Tibial artery (tissue), 4 donors: ENCODE results near the gene RASA4B.
"Not testable (repeated sequence)": the region's sequence is repeated elsewhere in the genome, so short reads cannot be mapped to it uniquely, and the experiment has no call there.

Experiments
- DNase-seq, 2 donors: peaks; one replicate each; pipeline ENCODE4 v3.0.0-alpha.2; 2019
- H3K27ac ChIP-seq, 2 donors: fragments of 200-600 bp; sonication (generic) in 1 of 2; 1 replicate in 1 of 2; 2 replicates in 1 of 2; pipeline ENCODE4 v1.5.1; 2018 to 2019; ENCODE audit warnings: mild to moderate bottlenecking in 1 of 2
- H3K27me3 ChIP-seq, 2 donors: fragments of 200-600 bp; sonication (generic) in 1 of 2; one replicate each; pipeline versions ENCODE4 v1.5.1 to v1.6.0; 2016 to 2019
- H3K36me3 ChIP-seq, 3 donors: fragments of 200-600 bp; sonication (generic) in 2 of 3; one replicate each; pipeline ENCODE4 v1.5.1; 2016 to 2019; ENCODE audit warnings: mild to moderate bottlenecking in 2 of 3
- H3K4me1 ChIP-seq, 4 donors: fragments of 200-600 bp; sonication (generic) in 2 of 4; 1 replicate in 3 of 4; 2 replicates in 1 of 4; pipeline ENCODE4 v1.5.1; 2016 to 2019
- H3K4me3 ChIP-seq, 2 donors: fragments of 200-600 bp; sonication (generic) in 1 of 2; 1 replicate in 1 of 2; 2 replicates in 1 of 2; pipeline ENCODE4 v1.5.1; 2018 to 2019; ENCODE audit warnings: mild to moderate bottlenecking in 2 of 2
- H3K9me3 ChIP-seq, 3 donors: fragments of 200-600 bp; sonication (generic) in 1 of 3; one replicate each; pipeline ENCODE4 v1.5.1; 2016 to 2019
- intact Hi-C: fragments of 100-400 bp; cut with DNase I; formaldehyde crosslinking; loops from one replicate; pipeline ENCODE4 v1.15.0; 2023; ENCODE audit warnings: low total_unique reads

RASA4B gene

GRCh38 chr7:102524803-102525202, 7.2 kb upstream of the RASA4B start:
- H3K9me3 ChIP-seq, H3K27ac ChIP-seq, H3K4me3 ChIP-seq, H3K27me3 ChIP-seq, H3K4me1 ChIP-seq, H3K36me3 ChIP-seq, intact Hi-C loops: not testable (repeated sequence)
- peak in 1 of 2 donors; percentile 3 for DNase-seq

GRCh38 chr7:102520797-102521196, 3.2 kb upstream of the RASA4B start:
- intact Hi-C loops, H3K9me3 ChIP-seq, H3K27me3 ChIP-seq, DNase-seq, H3K36me3 ChIP-seq, H3K4me1 ChIP-seq, H3K27ac ChIP-seq, H3K4me3 ChIP-seq: not testable (repeated sequence)

- H3K27ac ChIP-seq, H3K9me3 ChIP-seq, DNase-seq, H3K36me3 ChIP-seq, intact Hi-C loops, H3K27me3 ChIP-seq, H3K4me1 ChIP-seq, H3K4me3 ChIP-seq: not testable (repeated sequence)
These were observed 626 bp downstream of the RASA4B start for GRCh38 chr7:102516951-102517350.

- H3K4me3 ChIP-seq, DNase-seq, intact Hi-C loops, H3K4me1 ChIP-seq, H3K9me3 ChIP-seq, H3K27ac ChIP-seq, H3K36me3 ChIP-seq, H3K27me3 ChIP-seq: not testable (repeated sequence)
These were observed 1.7 kb downstream of the RASA4B start for GRCh38 chr7:102515889-102516288.

GRCh38 chr7:102514881-102515721, 2.5 kb downstream of the RASA4B start:
- H3K4me3 ChIP-seq, H3K9me3 ChIP-seq, H3K4me1 ChIP-seq, H3K36me3 ChIP-seq, intact Hi-C loops, H3K27ac ChIP-seq, DNase-seq, H3K27me3 ChIP-seq: not testable (repeated sequence)

- H3K4me1 ChIP-seq, intact Hi-C loops, H3K27me3 ChIP-seq, H3K36me3 ChIP-seq, H3K9me3 ChIP-seq: not testable (repeated sequence)
- peak overlapping the region; percentile 15 to 22 for H3K4me3 ChIP-seq
- peak overlapping the region; percentile 69 to 77 for H3K27ac ChIP-seq
- DNase-seq: peak; percentile 24 to 61
These were observed 4.8 kb downstream of the RASA4B start for GRCh38 chr7:102512642-102513221.

GRCh38 chr7:102511860-102512522, 5.6 kb downstream of the RASA4B start:
- H3K27ac ChIP-seq, H3K4me1 ChIP-seq, intact Hi-C loops, H3K4me3 ChIP-seq, H3K36me3 ChIP-seq, H3K9me3 ChIP-seq, DNase-seq, H3K27me3 ChIP-seq: not testable (repeated sequence)

- H3K27me3 ChIP-seq, intact Hi-C loops, H3K36me3 ChIP-seq, H3K9me3 ChIP-seq, H3K27ac ChIP-seq, H3K4me3 ChIP-seq, H3K4me1 ChIP-seq: not testable (repeated sequence)
- DNase-seq: peak in 1 of 2 donors; percentile 48
These were observed 7.0 kb downstream of the RASA4B start for GRCh38 chr7:102510575-102510974.

- intact Hi-C loops, H3K9me3 ChIP-seq, H3K36me3 ChIP-seq, H3K4me1 ChIP-seq, H3K4me3 ChIP-seq, H3K27ac ChIP-seq, H3K27me3 ChIP-seq: not testable (repeated sequence)
- peak; percentile 16 to 34 for DNase-seq
These were observed 10.0 kb downstream of the RASA4B start for GRCh38 chr7:102507410-102508088.

GRCh38 chr7:102505298-102506185, 12.0 kb downstream of the RASA4B start:
- H3K27me3 ChIP-seq, H3K9me3 ChIP-seq, H3K36me3 ChIP-seq, H3K4me1 ChIP-seq, H3K4me3 ChIP-seq, intact Hi-C loops: not testable (repeated sequence)
- peak overlapping the region; percentile 42 to 58 for H3K27ac ChIP-seq
- DNase-seq: peak in 1 of 2 donors; percentile 51

- intact Hi-C loops, H3K4me1 ChIP-seq: not testable (repeated sequence)
These were observed 14.4 kb downstream of the RASA4B start for GRCh38 chr7:102503141-102503540.

GRCh38 chr7:102498321-102498720, 19.3 kb downstream of the RASA4B start:
- H3K27me3 ChIP-seq, H3K36me3 ChIP-seq, intact Hi-C loops, H3K4me1 ChIP-seq, H3K27ac ChIP-seq, H3K4me3 ChIP-seq, H3K9me3 ChIP-seq: not testable (repeated sequence)
- peak in 1 of 2 donors; percentile 22 for DNase-seq

More at GRCh38 chr7:102503141-102503540, 14.4 kb downstream of the RASA4B start:
- not testable (repeated sequence) for H3K27ac ChIP-seq, DNase-seq, H3K36me3 ChIP-seq, H3K27me3 ChIP-seq, H3K4me3 ChIP-seq, H3K9me3 ChIP-seq

- H3K4me1 ChIP-seq, H3K36me3 ChIP-seq, H3K27me3 ChIP-seq, intact Hi-C loops, H3K4me3 ChIP-seq, H3K9me3 ChIP-seq, H3K27ac ChIP-seq: not testable (repeated sequence)
- peak; percentile 23 to 42 for DNase-seq
These were observed 20.3 kb downstream of the RASA4B start for GRCh38 chr7:102497308-102497707.
